ENCODE measurements around the gene UHRF2.

DNA sequence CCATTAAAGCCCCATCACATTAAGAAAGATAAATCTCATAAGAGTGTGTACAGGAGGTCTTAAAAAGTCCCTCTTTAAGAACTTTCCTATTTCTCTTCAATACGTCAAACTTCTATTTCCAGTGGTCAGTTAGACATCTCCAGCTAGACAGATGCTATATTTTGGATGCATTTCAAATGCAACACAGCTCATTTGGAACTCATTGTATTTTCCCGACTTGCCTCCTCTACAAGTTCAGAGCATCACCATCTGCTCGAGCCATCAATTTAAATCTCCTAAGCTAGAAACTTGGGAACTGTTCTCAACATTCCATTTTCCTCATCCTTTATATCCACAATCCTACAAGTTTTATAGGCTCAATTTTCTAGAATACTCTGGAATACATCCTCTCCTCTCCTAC is 3.2 kb upstream of the UHRF2 start:
- TF ChIP-seq ZNF274 (IDR thresholded peaks at IDR 0.05; ENCODE audit: low read depth, low read length) (no peak), SUZ12 (IDR thresholded peaks at IDR 0.05; ENCODE audit: extremely low read depth, insufficient read depth, insufficient read length) (no peak), YY1 (IDR thresholded peaks at IDR 0.05; ENCODE audit: insufficient read depth, insufficient read length) (no peak)
